B cell (primary cell): ENCODE data around the gene MTPN. TPM values are rescaled to one million over a fixed set of nuclear protein-coding genes. Genes with fewer than 3 reads are reported as not detected.

Experiments
- ATAC-seq: fragments of 200-7000 bp; cut with Tn5 transposase; one replicate; pipeline ENCODE4 v1.10.0; 2021; ENCODE audit warnings: low read depth, mild to moderate bottlenecking, moderate number of reproducible peaks, moderate library complexity
- CTCF ChIA-PET: fragments of 350-600 bp; sonication (Branson Sonifier 250); formaldehyde crosslinking; loops from one replicate; lab custom pipeline; 2021; ENCODE audit warnings: antibody characterized with exemption, inconsistent platforms; lab: Charles Lee
- POLR2A ChIA-PET: fragments of 350-600 bp; sonication (Branson Sonifier 250); formaldehyde crosslinking; loops from one replicate; lab custom pipeline; 2021; ENCODE audit warnings: antibody characterized with exemption; lab: Charles Lee
- DNase-seq: peaks from one replicate; pipeline ENCODE4 v3.0.0; 2013
- H2AFZ ChIP-seq: 2 replicates; pipeline ENCODE4 v1.6.1; 2012; ENCODE audit warnings: mild to moderate bottlenecking, low read depth, low read length; ENCODE audit not compliant: insufficient read depth, poor library complexity, severe bottlenecking
- H3K27ac ChIP-seq, 2 donors: 1 replicate in 1 of 2; 2 replicates in 1 of 2; pipeline ENCODE4 v1.5.1; 2012 to 2013; ENCODE audit warnings: low read length in 2 of 2, mild to moderate bottlenecking in 2 of 2, moderate library complexity in 1 of 2
- H3K27me3 ChIP-seq, 4 experiments: fragments of 200-600 bp in 1 of 4; sonication (generic) in 1 of 4; replicated peaks in 1 of 4; 1 replicate in 2 of 4; 2 replicates in 2 of 4; pipeline versions ENCODE4 v1.6.1 to v1.7.0; 2013 to 2016; ENCODE audit warnings: low read length in 3 of 4, mild to moderate bottlenecking in 2 of 4, mixed read lengths in 1 of 4, moderate library complexity in 1 of 4; ENCODE audit not compliant: insufficient read depth in 4 of 4, control insufficient read depth in 3 of 4; ENCODE audit errors: control extremely low read depth in 1 of 4
- H3K36me3 ChIP-seq, 2 experiments: replicated peaks in 1 of 2; 1 replicate in 1 of 2; 2 replicates in 1 of 2; pipeline versions ENCODE4 v1.6.1 to v1.7.1; 2013; ENCODE audit warnings: low read length in 1 of 2; ENCODE audit not compliant: insufficient read depth in 2 of 2, control insufficient read depth in 1 of 2; ENCODE audit errors: control extremely low read depth in 1 of 2, extremely low read depth in 1 of 2
- H3K4me1 ChIP-seq, 2 donors: fragments of 200-600 bp in 1 of 2; sonication (generic) in 1 of 2; 1 replicate in 1 of 2; 2 replicates in 1 of 2; pipeline versions ENCODE4 v1.5.1 to v1.6.1; 2013 to 2017; ENCODE audit warnings: low read length in 2 of 2; ENCODE audit not compliant: control insufficient read depth in 2 of 2, insufficient read depth in 2 of 2
- H3K4me2 ChIP-seq: replicated peaks from 2 replicates; pipeline ENCODE3; 2012; ENCODE audit warnings: mild to moderate bottlenecking, low read depth, low read length; ENCODE audit not compliant: poor library complexity, severe bottlenecking
- H3K4me3 ChIP-seq, 5 experiments: fragments of 200-600 bp in 1 of 5; sonication (generic) in 1 of 5; 1 replicate in 3 of 5; 2 replicates in 2 of 5; pipeline versions ENCODE4 v1.5.1 to v1.7.0; 2011 to 2016; ENCODE audit warnings: low read length in 4 of 5, mild to moderate bottlenecking in 4 of 5, low read depth in 2 of 5, control low read depth in 1 of 5, moderate library complexity in 1 of 5; ENCODE audit not compliant: insufficient read depth in 1 of 5; ENCODE audit errors: control extremely low read depth in 1 of 5, extremely low read depth in 1 of 5
- H3K79me2 ChIP-seq: fragments of 200-600 bp; sonication (generic); one replicate; pipeline ENCODE4 v1.6.0; 2016; ENCODE audit warnings: low read length; ENCODE audit not compliant: control insufficient read depth, insufficient read depth
- H3K9ac ChIP-seq: fragments of 200-600 bp; sonication (generic); 2 replicates; pipeline ENCODE4 v1.6.1; 2017; ENCODE audit warnings: mild to moderate bottlenecking, low read length, moderate library complexity
- H3K9me3 ChIP-seq, 3 donors: one replicate each; pipeline versions ENCODE4 v1.6.1 to v1.7.1; 2013; ENCODE audit warnings: low read length in 2 of 3; ENCODE audit not compliant: control insufficient read depth in 2 of 3, insufficient read depth in 1 of 3; ENCODE audit errors: control extremely low read depth in 1 of 3
- H4K20me1 ChIP-seq: 2 replicates; pipeline ENCODE4 v1.6.0; 2012; ENCODE audit warnings: mild to moderate bottlenecking, low read length; ENCODE audit not compliant: insufficient read depth, control insufficient read depth, poor library complexity, severe bottlenecking
- H3K27ac Mint-ChIP-seq: one replicate; pipeline ENCODE4 v1.8.0; 2021; ENCODE audit warnings: mixed read lengths
- H3K27me3 Mint-ChIP-seq: one replicate; pipeline ENCODE4 v1.8.0; 2021; ENCODE audit warnings: mixed read lengths
- H3K4me1 Mint-ChIP-seq: one replicate; pipeline ENCODE4 v1.8.0; 2021; ENCODE audit warnings: mixed read lengths
- H3K4me3 Mint-ChIP-seq: one replicate; pipeline ENCODE4 v1.8.0; 2021; ENCODE audit warnings: mixed read lengths
- H3K9me3 Mint-ChIP-seq: one replicate; pipeline ENCODE4 v1.8.0; 2022; ENCODE audit warnings: mixed read lengths; ENCODE audit not compliant: insufficient read depth
- CTCF ChIP-seq: fragments of 200-600 bp; IDR thresholded peaks from one replicate; pipeline ENCODE4 v1.8.0; 2022; ENCODE audit warnings: antibody characterized with exemption, mild to moderate bottlenecking
- EZH2 ChIP-seq: IDR thresholded peaks from 2 replicates; pipeline ENCODE4 v1.6.1; 2012; ENCODE audit warnings: borderline replicate concordance, low read depth, mild to moderate bottlenecking, moderate library complexity, low read length; ENCODE audit not compliant: insufficient read depth, poor library complexity, severe bottlenecking
- WGBS: methylation state at CpG from one replicate; pipeline ENCODE4 v1.1.5; 2013; ENCODE audit warnings: missing lambda C conversion rate; ENCODE audit not compliant: insufficient coverage; 5-methylcytosine and 5-hydroxymethylcytosine counted together
- intact Hi-C: fragments of 100-400 bp; cut with micrococcal nuclease; formaldehyde crosslinking; loops from one replicate; pipeline ENCODE4 v1.10.0; 2022
- polyA plus RNA-seq: library from polyadenylated mRNA; depleted of rRNA; stranded (reverse); fragments of >200 nt; gene quantifications from 2 replicates; pipeline ENCODE4 v1.2.3, GENCODE V29; 2012
- total RNA-seq, 2 donors: library from RNA; stranded (reverse); fragments of 120-200 nt in 1 of 2; gene quantifications; 1 replicate in 1 of 2; 2 replicates in 1 of 2; pipeline versions ENCODE4 v1.2.3 to v1.2.4, GENCODE V29; 2013 to 2022

Gene MTPN
- total and polyA plus RNA-seq, 2 donors (not counting 1 experiment from before 2014, with no cell fraction given): 60.5 to 115 TPM

DNA sequence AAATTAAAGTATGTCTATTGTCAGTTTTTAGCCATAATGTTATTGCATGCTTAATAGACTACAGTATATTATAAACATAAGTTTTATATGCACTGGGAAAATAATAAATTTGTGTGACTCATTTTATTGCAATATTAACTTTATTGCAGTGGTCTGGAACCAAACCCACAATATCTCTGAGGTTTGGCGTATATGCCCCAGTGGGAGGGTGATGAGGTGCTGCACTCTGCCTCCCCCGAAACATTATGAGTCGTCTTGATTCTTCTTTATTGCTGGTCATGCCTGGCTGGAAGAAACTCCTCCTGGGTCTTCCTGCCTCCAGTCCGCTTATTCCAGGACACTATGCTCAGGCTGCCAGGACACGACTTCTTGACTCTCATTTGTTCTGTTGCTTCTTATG is 88.4 kb downstream of the MTPN start:
- Histone ChIP-seq H3K9me3 (no peaks in the 10 kb centered on the region), H3K9ac (no peak overlapping the region), H2AFZ (no peak overlapping the region), H4K20me1 (no peaks in the 10 kb centered on the region), H3K79me2 (no peaks in the 10 kb centered on the region), H3K36me3 (no peaks in the 10 kb centered on the region), H3K27ac (no peak overlapping the region), H3K4me3 (no peak overlapping the region), H3K4me1 (no peaks in the 10 kb centered on the region), H3K4me2 (no peak overlapping the region), H3K27me3 (peaks cover 0 to 3% (median 0%) of the 10 kb centered on the region in 4 experiments)
- whole genome bisulfite sequencing: 66% methylated on average over 3 of the region's 5 CpGs
- Mint-ChIP-seq H3K4me3 (no peak overlapping the region), H3K4me1 (no peaks in the 10 kb centered on the region), H3K27me3 (peaks cover 4% of the 10 kb centered on the region), H3K27ac (no peak overlapping the region), H3K9me3 (no peaks in the 10 kb centered on the region)
- TF ChIP-seq EZH2 (no peak), CTCF (no peak)
- ATAC-seq (no peak), DNase-seq (no peak)
- intact Hi-C loops: no loop called here
- POLR2A ChIA-PET: no interaction called here
- CTCF ChIA-PET: no interaction called here

DNA sequence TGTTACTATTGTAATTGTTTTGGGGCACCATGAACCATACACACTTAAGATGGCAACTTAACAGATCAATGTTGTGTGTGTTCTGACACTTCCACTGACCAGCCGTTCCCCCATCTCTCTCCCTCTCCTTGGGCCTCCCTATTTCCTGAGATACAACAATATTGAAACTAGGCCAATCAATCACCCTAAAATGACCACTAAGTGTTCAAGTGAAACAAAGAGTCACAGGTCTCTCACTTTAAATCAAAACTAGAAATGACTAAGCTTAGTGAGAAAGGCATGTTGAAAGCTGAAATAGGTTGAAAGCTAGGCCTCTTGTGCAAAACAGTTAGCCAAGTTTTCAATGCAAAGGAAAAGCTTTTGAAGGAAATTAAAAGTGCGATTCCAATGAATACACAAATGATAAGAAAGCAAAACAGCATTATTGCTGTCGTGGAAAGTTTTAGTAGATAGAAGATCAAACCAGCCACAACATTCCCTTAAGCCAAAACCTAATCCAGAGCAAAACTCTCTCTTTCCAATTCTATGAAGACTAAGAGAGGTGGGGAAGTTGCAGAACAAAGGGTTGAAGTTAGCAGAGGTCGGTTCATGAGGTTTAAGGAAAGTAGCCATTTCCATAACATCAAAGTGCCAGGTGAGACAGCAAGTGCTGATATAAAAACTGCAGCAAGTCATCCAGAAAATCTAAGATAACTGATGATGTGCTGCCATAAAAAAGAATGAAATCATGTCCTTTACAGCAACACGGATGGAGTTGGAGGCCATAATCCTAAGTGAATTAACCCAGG is 90.6 kb downstream of the MTPN start:
- Mint-ChIP-seq H3K9me3 (no peaks in the 10 kb centered on the region), H3K4me3 (no peak overlapping the region), H3K4me1 (no peaks in the 10 kb centered on the region), H3K27me3 (peaks cover 4% of the 10 kb centered on the region), H3K27ac (no peak overlapping the region)
- no peak overlapping the region for H3K4me3 ChIP-seq
- H2AFZ ChIP-seq: no peak overlapping the region
- no peak overlapping the region for H3K27ac ChIP-seq
- H4K20me1 ChIP-seq: no peaks in the 10 kb centered on the region
- DNase-seq (no peak), ATAC-seq (no peak)
- ChIA-PET POLR2A (no interaction called here), CTCF (no interaction called here)
- no peak for TF ChIP-seq CTCF
- no peak for TF ChIP-seq EZH2
- WGBS: no CpG with 5 or more reads among the region's 5 CpGs
- H3K9me3 ChIP-seq: no peaks in the 10 kb centered on the region
- H3K36me3 ChIP-seq: no peaks in the 10 kb centered on the region
- H3K4me2 ChIP-seq: no peak overlapping the region
- no peak overlapping the region for H3K9ac ChIP-seq
- H3K4me1 ChIP-seq: no peaks in the 10 kb centered on the region
- intact Hi-C loops: no loop called here
- no peaks in the 10 kb centered on the region for H3K79me2 ChIP-seq
- H3K27me3 ChIP-seq: peaks cover 0 to 3% (median 0%) of the 10 kb centered on the region in 4 experiments
